ENCODE measurements around the gene UBA3.

The UBA3 gene

GRCh38 chr3:69092030-69092516 is 11.9 kb upstream of the UBA3 start:
- TF ChIP-seq POLR2AphosphoS5 (IDR thresholded peaks at IDR 0.05; ENCODE audit: low read depth, low read length) (no peak), SIN3A (IDR thresholded peaks at IDR 0.05; ENCODE audit: borderline replicate concordance, insufficient read depth, low read length) (no peak), FOXP2 (optimal IDR thresholded peaks at IDR 0.05; ENCODE audit: borderline replicate concordance, extremely low read depth, extremely low read length, insufficient read depth) (no peak), TAF1 (IDR thresholded peaks at IDR 0.05; ENCODE audit: borderline replicate concordance, insufficient read depth, low read length) (no peak), REST (IDR thresholded peaks at IDR 0.05; ENCODE audit: insufficient read depth in 1 of 2, low read depth in 2 of 2, low read length in 2 of 2) (no peak)

GRCh38 chr3:69091389-69092029 is 11.3 kb upstream of the UBA3 start:
- TF ChIP-seq SIN3A (IDR thresholded peaks at IDR 0.05; ENCODE audit: borderline replicate concordance, insufficient read depth, low read length), result no peak
- TF ChIP-seq POLR2AphosphoS5 (IDR thresholded peaks at IDR 0.05; ENCODE audit: low read depth, low read length), result no peak
- no peak for TF ChIP-seq TAF1 (IDR thresholded peaks at IDR 0.05; ENCODE audit: borderline replicate concordance, insufficient read depth, low read length)
- no peak for TF ChIP-seq FOXP2 (optimal IDR thresholded peaks at IDR 0.05; ENCODE audit: borderline replicate concordance, extremely low read depth, extremely low read length, insufficient read depth)
- TF ChIP-seq REST (IDR thresholded peaks at IDR 0.05; ENCODE audit: insufficient read depth in 1 of 2, low read depth in 2 of 2, low read length in 2 of 2), result no peak

- TF ChIP-seq POLR2AphosphoS5 (IDR thresholded peaks at IDR 0.05; ENCODE audit: low read depth, low read length), result no peak
- no peak for TF ChIP-seq SIN3A (IDR thresholded peaks at IDR 0.05; ENCODE audit: borderline replicate concordance, insufficient read depth, low read length)
- TF ChIP-seq REST (IDR thresholded peaks at IDR 0.05; ENCODE audit: insufficient read depth in 1 of 2, low read depth in 2 of 2, low read length in 2 of 2), result no peak
- no peak for TF ChIP-seq FOXP2 (optimal IDR thresholded peaks at IDR 0.05; ENCODE audit: borderline replicate concordance, extremely low read depth, extremely low read length, insufficient read depth)
- TF ChIP-seq TAF1 (IDR thresholded peaks at IDR 0.05; ENCODE audit: borderline replicate concordance, insufficient read depth, low read length), result no peak
Observed at GRCh38 chr3:69090021-69090420, 9.9 kb upstream of the UBA3 start.

- TF ChIP-seq SIN3A (IDR thresholded peaks at IDR 0.05; ENCODE audit: borderline replicate concordance, insufficient read depth, low read length) (no peak), REST (IDR thresholded peaks at IDR 0.05; ENCODE audit: insufficient read depth in 1 of 2, low read depth in 2 of 2, low read length in 2 of 2) (no peak), FOXP2 (optimal IDR thresholded peaks at IDR 0.05; ENCODE audit: borderline replicate concordance, extremely low read depth, extremely low read length, insufficient read depth) (no peak), POLR2AphosphoS5 (IDR thresholded peaks at IDR 0.05; ENCODE audit: low read depth, low read length) (no peak), TAF1 (IDR thresholded peaks at IDR 0.05; ENCODE audit: borderline replicate concordance, insufficient read depth, low read length) (no peak)
Observed at GRCh38 chr3:69088063-69088462, 7.9 kb upstream of the UBA3 start.
